NCI-H446 (cell line): Measurements from ENCODE around the gene LSM11.

Experiments used
- DNase-seq, 2 experiments: peaks; one replicate each; lab custom pipeline; 2025; lab: John Stamatoyannopoulos, UW

The LSM11 gene

GRCh38 chr5:157772127-157772526 lies 28.6 kb downstream of the LSM11 start:
- DNase-seq = no peak

- DNase-seq = no peak
Observed at GRCh38 chr5:157778121-157778805, 34.8 kb downstream of the LSM11 start.

- DNase-seq = no peak
Observed at GRCh38 chr5:157779221-157779620, 35.7 kb downstream of the LSM11 start.

GRCh38 chr5:157785801-157786200 lies 42.3 kb downstream of the LSM11 start:
- DNase-seq = no peak

- no peak for DNase-seq
Observed at GRCh38 chr5:157793301-157793700, 49.8 kb downstream of the LSM11 start.

- DNase-seq = no peak
Observed at GRCh38 chr5:157799578-157799977, 56.1 kb downstream of the LSM11 start.

- no peak for DNase-seq
Observed at GRCh38 chr5:157800137-157800536, 56.6 kb downstream of the LSM11 start.

- no peak for DNase-seq
Observed at GRCh38 chr5:157802736-157803135, 59.2 kb downstream of the LSM11 start.

GRCh38 chr5:157808043-157808442 lies 64.5 kb downstream of the LSM11 start:
- DNase-seq = no peak
